ENCODE results near the gene RBPJ.
"Not testable (repeated sequence)": the region's sequence is repeated elsewhere in the genome, so short reads cannot be mapped to it uniquely, and the experiment has no call there.

RBPJ gene

GRCh38 chr4:26342328-26343037, 21.7 kb downstream of the RBPJ start:
- DNase-seq (ENCODE audit: low read depth, low spot score): no peak

GRCh38 chr4:26343038-26343398, 22.2 kb downstream of the RBPJ start:
- no peak for DNase-seq (ENCODE audit: low read depth, low spot score)

DNA sequence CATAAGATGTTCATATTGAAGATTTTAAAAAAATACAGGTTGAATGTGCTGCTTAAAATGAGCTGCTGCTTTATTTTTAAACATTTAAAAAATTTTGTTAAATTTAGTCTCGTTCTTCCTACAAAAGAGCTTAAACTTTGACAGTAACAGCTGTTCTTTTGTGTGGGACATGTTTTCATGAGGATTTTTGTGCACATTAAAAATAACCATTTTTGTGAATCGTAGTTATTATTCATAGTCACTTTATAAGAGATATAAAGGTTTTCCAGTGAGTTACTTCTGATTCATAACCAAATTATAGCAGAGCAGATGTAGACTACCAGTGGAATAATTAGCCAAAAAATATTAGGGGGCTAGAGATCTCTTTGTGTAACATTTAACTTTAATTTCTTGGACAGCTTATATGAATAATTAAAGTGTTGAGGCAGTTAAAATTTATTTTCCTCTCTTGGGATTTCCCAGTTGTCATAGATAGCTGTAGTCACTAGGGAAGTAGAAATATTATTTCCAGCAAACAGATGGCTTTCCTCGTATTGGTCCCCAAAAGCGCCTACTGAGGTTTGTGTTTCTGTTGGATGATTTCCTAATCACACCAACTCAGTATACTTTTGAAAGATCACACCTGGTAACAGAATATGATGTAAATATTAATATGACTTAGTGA, 24.2 kb downstream of the RBPJ start:
- DNase-seq (ENCODE audit: low read depth, low spot score): no peak

- DNase-seq (ENCODE audit: low read depth, low spot score): no peak
Measured at GRCh38 chr4:26345565-26345938, 24.7 kb downstream of the RBPJ start.

DNA sequence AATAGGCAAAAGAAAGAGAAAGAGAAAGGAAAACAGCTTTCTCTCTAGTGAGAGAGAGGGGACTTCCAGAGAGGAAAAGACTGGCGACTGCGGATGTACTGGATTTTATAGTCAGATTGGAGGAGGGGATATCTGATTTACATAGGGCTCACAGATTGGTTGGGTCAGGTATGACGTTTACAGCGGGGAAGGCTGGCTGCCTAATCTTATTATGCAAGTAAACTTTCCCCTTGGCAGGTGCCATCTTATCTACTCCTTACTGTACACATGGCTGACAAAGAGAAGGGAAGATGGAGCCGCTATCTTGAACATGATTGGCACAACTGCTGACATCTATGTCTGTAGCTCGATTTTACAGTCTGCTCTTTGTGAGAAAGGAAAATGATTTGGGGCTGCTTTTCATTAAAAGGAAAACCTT, 25.4 kb downstream of the RBPJ start:
- no peak for DNase-seq (ENCODE audit: low read depth, low spot score)

DNA sequence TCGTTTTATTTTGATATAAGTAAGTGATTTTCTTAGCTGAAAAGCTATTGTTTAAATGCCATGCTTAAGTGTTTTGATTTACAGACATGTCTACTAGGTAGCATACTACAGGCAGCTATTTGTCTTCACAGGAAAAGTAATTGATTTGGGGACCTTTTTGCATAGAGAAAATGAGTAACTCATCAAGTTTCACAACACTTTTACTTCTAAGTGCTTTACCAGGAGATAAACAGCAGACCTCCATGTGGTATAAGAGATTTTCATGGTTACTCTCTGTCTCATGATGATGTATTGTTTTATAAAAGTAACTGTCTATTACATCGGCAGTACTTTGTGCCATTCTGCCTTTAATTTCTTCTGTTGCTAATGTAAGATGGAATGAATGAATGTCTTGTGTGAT, 28.7 kb downstream of the RBPJ start:
- no peak for DNase-seq (ENCODE audit: low read depth, low spot score)

GRCh38 chr4:26351685-26352084, 30.9 kb downstream of the RBPJ start:
- DNase-seq (ENCODE audit: low read depth, low spot score): no peak

GRCh38 chr4:26354491-26354890, 33.7 kb downstream of the RBPJ start:
- no peak for DNase-seq (ENCODE audit: low read depth, low spot score)

- no peak for DNase-seq (ENCODE audit: low read depth, low spot score)
Measured at GRCh38 chr4:26355392-26356052, 34.7 kb downstream of the RBPJ start.

DNA sequence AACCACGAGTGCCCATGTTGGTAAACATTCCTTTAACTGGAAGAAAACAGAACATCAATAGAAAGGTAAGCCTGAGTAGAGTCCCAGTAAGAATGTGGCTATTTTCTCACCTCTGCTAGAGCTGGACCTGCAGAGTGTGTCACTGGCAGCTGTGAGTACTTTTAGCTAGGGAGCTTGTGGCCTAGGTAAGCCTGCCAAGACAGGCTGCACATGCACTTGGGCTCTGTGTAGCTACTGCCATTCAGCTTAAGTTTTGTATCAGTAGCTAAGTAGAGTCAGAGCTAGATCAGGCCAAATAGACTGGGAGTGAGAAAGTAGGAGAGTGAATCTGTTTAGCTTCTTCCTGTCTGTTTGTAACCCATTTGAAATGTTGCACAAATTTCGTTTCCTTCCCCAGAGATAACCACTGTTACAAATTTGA, 35.3 kb downstream of the RBPJ start:
- no peak for DNase-seq (ENCODE audit: low read depth, low spot score)

GRCh38 chr4:26359521-26359920, 38.7 kb downstream of the RBPJ start:
- not testable (repeated sequence) for DNase-seq (ENCODE audit: low read depth, low spot score)

DNA sequence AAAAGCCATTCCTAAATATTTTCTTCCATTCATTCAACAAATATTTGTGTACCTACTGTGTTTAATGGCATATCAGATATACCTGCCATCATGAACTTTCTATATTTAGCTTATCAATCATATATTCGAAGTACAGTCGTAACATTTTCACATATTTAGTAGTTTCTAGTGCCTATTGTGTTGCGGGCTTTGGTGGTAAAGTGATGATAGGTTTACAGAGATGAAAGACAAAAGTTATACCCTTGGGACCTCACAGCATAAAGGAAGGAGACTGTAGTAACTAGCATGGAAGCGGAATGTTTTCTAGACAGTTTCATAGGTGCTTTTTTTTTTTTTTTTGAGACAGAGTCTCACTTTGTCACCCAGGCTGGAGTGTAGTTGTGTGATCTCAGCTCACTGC, 39.5 kb downstream of the RBPJ start:
- no peak for DNase-seq (ENCODE audit: low read depth, low spot score)

DNA sequence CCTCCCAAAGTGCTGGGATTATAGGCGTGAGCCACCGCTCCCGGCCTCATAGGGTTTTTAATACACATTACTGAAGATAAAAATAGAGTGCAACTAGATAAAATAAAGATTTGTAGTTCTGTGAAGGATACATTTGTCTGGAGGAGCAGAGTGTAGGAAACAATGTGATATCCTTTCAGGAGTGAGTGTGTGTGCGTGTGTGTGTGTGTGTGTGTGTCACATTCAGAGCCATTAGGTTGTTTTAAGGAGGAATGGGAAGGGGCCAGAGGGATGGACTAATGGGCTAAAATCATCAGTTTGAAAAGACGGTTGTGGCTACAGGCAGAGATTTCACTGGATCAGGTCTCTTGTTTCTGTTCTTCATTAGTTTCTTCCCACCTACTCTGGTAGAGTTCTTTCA, 40.0 kb downstream of the RBPJ start:
- DNase-seq (ENCODE audit: low read depth, low spot score): no peak

DNA sequence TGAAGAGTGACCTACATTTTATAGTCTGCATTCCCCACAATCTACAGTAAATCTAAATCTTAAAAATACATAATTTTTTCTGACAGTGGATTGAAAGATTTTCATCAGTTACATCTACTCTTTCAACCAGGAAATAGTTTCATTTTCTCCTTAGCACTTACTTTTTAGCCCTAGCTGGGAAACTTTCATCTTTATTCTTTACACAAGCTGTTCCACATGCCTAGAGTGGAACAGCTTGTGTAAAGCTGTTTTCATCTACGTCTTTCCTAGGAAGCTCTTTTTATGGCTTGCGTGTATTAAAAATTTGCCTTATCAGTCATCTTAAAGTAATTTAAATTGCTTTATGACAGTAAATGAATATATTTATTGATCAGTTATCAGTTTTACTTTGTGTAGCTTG, 40.5 kb downstream of the RBPJ start:
- no peak for DNase-seq (ENCODE audit: low read depth, low spot score)

GRCh38 chr4:26362745-26363439, 42.1 kb downstream of the RBPJ start:
- no peak for DNase-seq (ENCODE audit: low read depth, low spot score)

DNA sequence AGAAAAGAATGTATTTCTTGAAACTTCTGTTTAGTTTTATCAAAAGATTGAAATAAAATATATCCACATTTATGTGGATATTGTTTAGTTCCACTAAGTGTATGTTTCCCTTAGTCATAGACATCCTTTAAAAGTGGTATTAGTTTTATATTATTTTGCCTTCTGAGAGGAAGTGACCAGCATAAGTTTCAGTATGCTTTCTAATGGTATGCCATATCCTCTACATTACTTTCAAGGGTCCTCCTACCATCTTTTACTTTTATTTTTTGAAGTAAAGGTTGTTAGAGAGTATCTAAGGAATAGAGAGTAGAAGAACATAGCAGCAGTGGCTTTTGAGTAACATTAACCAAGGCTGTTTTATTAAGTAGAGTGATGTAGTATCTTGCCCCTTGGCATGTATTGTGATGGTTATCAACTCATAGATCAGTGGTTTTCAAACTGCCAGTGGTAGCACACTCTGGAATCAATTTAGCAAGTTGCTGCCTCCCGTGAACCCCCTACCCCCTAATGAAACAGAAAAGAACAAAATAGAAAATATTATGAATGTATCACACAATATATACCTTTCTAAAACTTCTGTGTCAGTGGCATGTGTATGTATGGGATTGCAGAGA, 44.8 kb downstream of the RBPJ start:
- DNase-seq (ENCODE audit: low read depth, low spot score): no peak

DNA sequence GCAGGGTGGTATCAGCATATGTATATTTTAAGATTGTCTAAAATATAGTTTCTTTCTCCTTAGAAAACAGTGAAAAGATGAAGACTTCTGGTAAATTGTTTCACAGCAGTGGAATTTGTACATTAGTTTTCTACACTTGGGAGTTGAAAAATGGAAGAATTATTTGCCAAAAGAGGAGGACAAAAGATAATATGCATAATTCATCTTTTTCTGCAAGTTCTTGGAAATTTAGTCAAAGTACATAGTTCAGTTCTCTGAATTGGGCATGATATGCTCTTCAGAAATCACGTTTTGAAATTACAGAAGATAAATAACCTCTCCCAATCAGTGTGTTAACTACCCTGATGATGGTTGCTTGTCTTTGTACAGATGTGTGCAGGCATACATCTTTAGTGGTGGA, 47.0 kb downstream of the RBPJ start:
- no peak for DNase-seq (ENCODE audit: low read depth, low spot score)

DNA sequence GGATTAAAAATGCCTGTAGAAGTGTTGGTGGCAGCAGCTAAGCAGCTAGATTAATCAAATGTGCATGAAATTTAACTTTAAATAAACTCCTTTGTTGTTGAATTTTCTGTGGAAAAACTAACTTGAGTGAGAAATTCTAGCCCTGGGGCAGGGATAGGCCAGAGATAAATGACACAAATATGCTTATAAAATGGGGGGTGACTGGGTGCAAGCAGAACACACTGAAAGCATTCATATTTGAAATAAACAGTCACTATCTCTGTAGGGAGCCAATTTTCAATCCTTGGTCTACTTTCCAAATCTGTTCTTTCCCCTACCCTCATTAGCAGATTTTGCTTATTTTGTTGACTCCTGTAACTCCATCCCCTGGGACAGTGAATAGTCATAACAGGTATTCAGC, 47.9 kb downstream of the RBPJ start:
- no peak for DNase-seq (ENCODE audit: low read depth, low spot score)

- DNase-seq (ENCODE audit: low read depth, low spot score): no peak
Measured at GRCh38 chr4:26369132-26369531, 48.3 kb downstream of the RBPJ start.

DNA sequence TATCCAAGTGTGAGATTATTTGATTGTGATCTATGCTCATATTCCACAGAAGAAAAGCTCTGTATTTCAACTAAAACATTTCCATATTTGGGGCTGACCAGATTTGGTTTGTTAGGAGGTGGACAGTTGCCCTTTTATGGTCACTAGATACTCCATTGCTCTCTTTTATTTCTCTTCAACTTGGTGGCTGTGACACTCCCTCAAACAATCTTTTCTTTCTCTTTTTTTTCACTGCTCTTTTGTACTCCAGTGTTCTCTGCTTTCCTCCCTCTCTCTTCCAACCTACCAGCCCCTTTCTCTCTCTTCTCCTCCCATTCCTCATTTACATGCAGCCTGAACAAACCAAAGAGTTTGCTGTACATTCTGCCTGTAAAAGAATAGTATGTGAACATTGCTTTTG, 48.8 kb downstream of the RBPJ start:
- no peak for DNase-seq (ENCODE audit: low read depth, low spot score)

- no peak for DNase-seq (ENCODE audit: low read depth, low spot score)
Measured at GRCh38 chr4:26372076-26372475, 51.3 kb downstream of the RBPJ start.

DNA sequence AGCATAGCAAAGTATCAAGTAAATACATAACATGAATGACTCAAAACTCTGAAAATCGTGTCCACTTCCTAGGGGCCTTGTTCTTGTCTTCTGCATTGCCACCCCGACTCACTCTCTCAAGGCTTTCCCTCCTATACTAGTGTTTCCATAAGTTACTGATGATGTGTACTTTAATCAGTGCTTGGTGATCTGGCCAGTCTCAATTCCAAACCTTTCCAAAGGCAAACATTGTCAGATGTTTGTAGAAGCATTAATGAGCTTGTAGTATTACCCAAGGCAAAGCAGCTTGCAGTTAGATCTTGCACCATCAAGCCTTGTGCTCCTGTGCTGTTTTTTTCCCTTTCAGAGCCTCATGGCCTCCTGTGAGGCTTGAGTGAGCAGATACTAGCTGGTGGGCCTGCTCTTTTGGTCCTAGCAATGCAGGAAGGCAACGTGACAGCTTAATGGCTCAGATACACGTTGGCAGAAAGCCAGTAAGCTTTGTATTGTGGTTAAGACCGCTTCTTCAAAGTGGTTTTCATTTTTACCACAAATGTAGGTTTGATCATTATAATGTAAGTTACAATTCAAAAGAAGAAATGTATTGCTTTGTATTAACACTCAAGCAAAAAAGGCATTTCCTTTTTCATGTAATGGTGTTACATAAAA, 51.8 kb downstream of the RBPJ start:
- no peak for DNase-seq (ENCODE audit: low read depth, low spot score)
